GM10248 (cell line): Measurements from ENCODE around the gene CNOT2.

Experiments used
- CTCF ChIA-PET: fragments of 300-600 bp; sonication (Branson Sonifier 250); formaldehyde crosslinking; extraction: SDS; loops from one replicate; lab custom pipeline; 2021; ENCODE audit warnings: antibody characterized with exemption; lab: Yijun Ruan, JAX
- POLR2A ChIA-PET: fragments of 350-650 bp; sonication (Branson Sonifier 250); formaldehyde crosslinking; extraction: SDS; loops from one replicate; lab custom pipeline; 2020; ENCODE audit warnings: antibody characterized with exemption; lab: Yijun Ruan, JAX
- DNase-seq: peaks from one replicate; pipeline ENCODE4 v3.0.0; 2012; ENCODE audit errors: extremely low spot score
- TF ChIP-seq, protein P1 (sequence below): IDR thresholded peaks from 2 replicates; pipeline ENCODE4 v1.5.1; 2012; ENCODE audit warnings: mild to moderate bottlenecking, low read depth; ENCODE audit errors: extremely low read depth, missing control alignments, control extremely low read depth

Gene CNOT2

DNA sequence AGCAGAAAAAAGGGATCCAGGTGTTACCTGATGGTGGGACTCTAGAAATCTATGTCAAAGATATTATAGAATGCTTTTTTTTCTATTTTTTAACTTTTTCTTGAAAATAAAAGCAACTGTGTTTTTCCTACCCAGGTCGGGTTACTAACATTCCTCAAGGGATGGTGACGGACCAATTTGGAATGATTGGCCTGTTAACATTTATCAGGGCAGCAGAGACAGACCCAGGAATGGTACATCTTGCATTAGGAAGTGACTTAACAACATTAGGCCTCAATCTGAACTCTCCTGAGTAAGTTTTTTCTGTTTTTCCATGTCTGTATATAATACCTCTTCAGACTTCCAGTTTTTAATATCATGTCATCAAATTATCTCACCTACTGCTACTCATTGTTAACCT lies 95.3 kb downstream of the CNOT2 start:
- ChIA-PET CTCF (interaction anchor here (1.3 to 1.9 kb wide), 3 partner anchors 10 to 14 kb away, joined by 3 to 4 read pairs (median 3); no protein-coding TSS in a partner anchor), POLR2A (no interaction called here)
- TF ChIP-seq, protein P1, sequence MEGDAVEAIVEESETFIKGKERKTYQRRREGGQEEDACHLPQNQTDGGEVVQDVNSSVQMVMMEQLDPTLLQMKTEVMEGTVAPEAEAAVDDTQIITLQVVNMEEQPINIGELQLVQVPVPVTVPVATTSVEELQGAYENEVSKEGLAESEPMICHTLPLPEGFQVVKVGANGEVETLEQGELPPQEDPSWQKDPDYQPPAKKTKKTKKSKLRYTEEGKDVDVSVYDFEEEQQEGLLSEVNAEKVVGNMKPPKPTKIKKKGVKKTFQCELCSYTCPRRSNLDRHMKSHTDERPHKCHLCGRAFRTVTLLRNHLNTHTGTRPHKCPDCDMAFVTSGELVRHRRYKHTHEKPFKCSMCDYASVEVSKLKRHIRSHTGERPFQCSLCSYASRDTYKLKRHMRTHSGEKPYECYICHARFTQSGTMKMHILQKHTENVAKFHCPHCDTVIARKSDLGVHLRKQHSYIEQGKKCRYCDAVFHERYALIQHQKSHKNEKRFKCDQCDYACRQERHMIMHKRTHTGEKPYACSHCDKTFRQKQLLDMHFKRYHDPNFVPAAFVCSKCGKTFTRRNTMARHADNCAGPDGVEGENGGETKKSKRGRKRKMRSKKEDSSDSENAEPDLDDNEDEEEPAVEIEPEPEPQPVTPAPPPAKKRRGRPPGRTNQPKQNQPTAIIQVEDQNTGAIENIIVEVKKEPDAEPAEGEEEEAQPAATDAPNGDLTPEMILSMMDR: no peak
- no peak for DNase-seq

DNA sequence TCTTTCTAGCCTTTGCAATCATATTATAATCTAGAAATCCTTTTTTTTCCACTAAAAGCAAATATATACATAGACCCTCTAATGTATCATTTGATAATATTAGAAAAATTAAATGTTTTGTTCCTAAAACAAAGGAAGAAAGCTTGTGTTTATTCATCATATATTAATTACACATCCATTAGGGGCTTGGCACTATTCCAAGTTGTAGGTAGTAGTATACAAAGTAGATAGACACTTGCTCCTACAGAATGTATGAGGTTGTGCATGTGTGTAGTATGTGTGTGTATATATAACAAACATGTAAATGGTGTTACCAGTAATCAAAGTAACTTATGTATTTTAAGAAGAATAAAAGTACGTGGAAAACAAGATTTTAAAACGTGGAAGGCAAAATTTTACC lies 107.8 kb downstream of the CNOT2 start:
- DNase-seq: no peak
- ChIA-PET POLR2A (no interaction called here), CTCF (no interaction called here)
- TF ChIP-seq, protein P1: no peak

DNA sequence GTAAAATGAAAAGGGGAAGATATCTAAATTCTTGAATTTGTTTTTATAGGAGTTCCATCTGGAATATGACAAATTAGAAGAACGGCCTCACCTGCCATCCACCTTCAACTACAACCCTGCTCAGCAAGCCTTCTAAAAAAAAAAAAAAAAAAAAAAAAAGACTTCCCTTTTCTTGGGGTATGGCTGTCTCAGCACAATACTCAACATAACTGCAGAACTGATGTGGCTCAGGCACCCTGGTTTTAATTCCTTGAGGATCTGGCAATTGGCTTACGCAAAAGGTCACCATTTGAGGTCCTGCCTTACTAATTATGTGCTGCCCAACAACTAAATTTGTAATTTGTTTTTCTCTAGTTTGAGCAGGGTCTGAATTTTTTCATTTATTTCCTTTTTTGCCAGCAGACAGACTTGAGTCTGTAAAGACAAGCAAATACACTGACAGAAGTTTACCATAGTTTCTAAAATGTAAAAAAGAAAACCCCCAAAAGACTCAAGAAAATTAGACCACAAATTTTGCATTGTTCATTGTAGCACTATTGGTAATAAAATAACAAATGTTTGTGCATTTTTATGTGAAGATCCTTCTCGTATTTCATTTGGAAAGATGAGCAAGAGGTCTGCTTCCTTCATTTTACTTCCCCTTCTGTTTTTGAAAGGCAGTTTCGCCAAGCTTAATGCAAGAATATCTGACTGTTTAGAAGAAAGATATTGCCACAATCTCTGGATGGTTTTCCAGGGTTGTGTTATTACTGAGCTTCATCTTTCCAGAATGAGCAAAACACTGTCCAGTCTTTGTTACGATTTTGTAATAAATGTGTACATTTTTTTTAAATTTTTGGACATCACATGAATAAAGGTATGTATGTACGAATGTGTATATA lies 110.8 kb downstream of the CNOT2 start:
- ChIA-PET POLR2A (no interaction called here), CTCF (interaction anchor here (0.7 to 1.1 kb wide), 2 partner anchors 10 to 12 kb away, joined by 3 to 4 read pairs; partner anchors contain the start of gene KCNMB4)
- TF ChIP-seq, protein P1: no peak
- DNase-seq: no peak

DNA sequence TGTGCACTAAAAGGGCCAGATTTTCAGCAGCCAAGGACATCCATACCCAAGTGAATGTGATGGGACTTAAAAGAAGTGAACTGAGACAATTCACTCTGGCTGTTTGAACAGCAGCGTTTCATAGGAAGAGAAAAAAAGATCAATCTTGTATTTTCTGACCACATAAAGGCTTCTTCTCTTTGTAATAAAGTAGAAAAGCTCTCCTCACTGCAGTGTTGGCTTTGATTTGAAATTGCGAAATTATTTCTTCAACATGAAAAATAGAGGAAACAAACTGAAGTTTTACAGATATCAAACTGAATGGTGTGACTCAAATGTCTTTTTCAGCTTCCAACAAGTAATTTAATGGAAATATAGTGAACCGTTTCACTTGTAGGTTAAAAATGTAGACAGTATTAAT lies 111.6 kb downstream of the CNOT2 start:
- ChIA-PET CTCF (interaction anchor here (1.1 kb wide), 1 partner anchor 9 kb away, joined by 3 read pairs; no protein-coding TSS in a partner anchor), POLR2A (no interaction called here)
- TF ChIP-seq, protein P1: no peak
- no peak for DNase-seq

DNA sequence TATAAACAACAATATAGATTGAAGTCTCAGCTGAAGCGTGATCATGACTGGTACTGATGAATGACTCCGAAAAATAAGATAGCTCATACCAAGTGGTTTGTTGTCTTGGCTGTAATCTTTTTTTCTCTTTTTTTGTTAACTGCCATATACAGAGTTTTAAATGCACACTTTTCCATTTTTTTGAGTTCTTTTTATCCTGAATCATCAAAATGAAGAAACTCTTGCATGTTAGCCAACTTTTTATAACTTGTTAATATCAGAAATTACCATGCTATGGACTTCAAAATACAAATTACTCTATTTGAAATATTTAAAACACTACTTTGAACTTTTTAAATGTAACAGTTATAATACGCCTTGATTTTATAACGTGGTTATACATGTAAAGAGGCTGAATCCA lies 112.7 kb downstream of the CNOT2 start:
- CTCF ChIA-PET: interaction anchor here (0.7 to 2.6 kb wide), 3 partner anchors 20 to 456 kb away, joined by 3 to 5 read pairs (median 3); no protein-coding TSS in a partner anchor
- TF ChIP-seq, protein P1: no peak
- POLR2A ChIA-PET: interaction anchor here (1.1 kb wide), 1 partner anchor 10 kb away, joined by 4 read pairs; the partner anchor contains the start of gene KCNMB4

DNA sequence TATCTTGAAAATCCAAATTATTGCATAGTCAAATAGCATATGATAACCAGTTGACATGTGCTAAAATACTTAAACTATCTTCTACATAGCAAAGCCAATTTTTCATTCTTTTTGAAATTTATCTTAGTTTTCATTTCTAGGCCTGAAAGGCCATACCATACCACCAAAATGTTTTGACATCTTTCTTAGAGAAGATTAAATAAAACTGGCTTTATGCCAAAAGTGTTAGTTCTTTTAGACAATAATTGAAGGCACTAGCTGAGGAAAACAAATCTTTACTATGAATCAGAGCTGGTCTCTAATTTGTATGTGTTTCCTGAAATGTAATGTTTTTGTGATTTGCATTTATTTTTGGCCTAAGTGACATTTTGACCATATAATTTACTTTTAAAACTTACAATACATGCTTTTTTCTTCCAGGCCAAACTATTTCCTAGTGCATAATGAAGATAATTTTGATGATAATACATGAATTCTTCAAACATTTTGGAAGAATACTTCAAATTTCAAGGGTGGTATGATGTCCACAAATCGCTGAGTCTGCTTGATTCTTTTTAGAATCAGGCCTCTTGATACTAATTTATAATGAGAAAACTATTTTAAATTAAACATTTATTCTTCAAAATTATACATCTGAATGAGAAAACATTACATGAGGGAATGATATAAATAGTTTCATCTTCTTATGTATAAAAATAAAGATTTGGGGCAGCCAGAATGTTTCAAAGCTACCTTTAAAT lies 116.4 kb downstream of the CNOT2 start:
- POLR2A ChIA-PET: no interaction called here
- DNase-seq: no peak
- CTCF ChIA-PET: no interaction called here
- TF ChIP-seq, protein P1: no peak

More for the DNA sequence above, 112.7 kb downstream of the CNOT2 start:
- no peak for DNase-seq
